Activated T-cell treated with anti-CD3 and anti-CD28 coated beads for 4 hours (primary cell): ENCODE measurements around the gene RASSF1.

Source experiments
- DNase-seq: peaks from one replicate; pipeline ENCODE4 v3.0.0-alpha.2; 2020

RASSF1 gene

GRCh38 chr3:50340448-50341329, at the start of gene RASSF1:
Gene RASSF1, minus strand, starts transcription at chr3:50340836. Its CDS starts 31 bp downstream, at chr3:50340805.
- peak; percentile 46 for DNase-seq

- no peak for DNase-seq
Observed at GRCh38 chr3:50389414-50389767, 48.8 kb upstream of the RASSF1 start.

GRCh38 chr3:50388720-50389413, 48.2 kb upstream of the RASSF1 start:
- no peak for DNase-seq

DNA sequence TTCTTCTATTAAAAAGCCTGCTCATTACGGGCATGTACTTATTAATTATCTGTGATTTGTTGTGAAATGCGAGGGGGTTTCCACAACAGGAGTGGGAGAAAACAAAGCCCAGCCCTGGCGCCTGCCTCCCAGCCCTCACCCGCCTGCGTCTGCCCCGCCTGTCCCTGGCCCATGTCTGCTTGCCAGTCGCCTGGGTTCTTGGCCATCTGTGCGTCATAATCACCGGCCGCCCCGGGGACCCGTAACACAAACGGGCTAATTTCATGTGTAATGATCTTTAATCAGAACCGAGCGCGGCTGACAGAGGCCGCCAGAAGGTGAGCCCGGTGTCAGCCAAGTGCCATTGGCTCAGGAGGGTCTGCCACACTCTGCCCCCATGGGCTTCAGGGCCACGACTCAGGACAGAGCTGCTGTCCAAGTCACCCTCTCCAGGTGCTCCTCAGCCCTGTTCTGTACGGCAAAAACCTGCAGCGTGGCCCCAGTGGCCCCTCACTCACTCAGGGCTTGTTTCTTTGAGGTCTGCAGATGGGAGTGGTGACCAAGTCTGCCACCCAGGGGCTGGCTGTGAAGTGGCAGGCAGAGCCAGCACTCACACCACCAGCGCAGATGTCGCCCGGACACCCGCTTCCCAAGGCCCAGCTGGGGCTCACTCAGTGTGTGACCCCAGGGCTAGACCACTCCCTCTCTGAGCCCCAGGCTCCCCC, 47.5 kb upstream of the RASSF1 start:
- no peak for DNase-seq

- DNase-seq, result no peak
Observed at GRCh38 chr3:50385754-50386153, 45.1 kb upstream of the RASSF1 start.

DNA sequence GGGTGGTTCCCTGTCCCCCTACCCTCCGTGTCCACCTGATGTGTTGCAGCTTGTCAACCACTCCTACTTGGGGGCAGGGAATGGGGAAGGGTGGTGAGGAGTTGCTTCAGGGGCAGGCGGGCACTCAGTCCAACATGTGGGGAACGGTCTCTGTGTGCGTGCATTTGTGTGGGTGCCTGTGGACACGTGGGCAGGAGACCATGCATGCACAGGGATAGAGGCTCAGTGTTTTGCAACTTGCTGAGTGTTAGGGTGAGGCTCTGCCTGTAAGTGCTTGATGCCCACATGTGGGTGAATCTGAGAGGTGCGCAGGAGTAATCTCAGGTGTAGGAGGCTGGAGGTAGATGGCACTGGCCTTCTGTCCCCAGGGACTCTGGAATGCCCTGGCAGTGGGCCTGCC, 43.1 kb upstream of the RASSF1 start:
- no peak for DNase-seq

- no peak for DNase-seq
Observed at GRCh38 chr3:50382722-50383121, 42.1 kb upstream of the RASSF1 start.

DNA sequence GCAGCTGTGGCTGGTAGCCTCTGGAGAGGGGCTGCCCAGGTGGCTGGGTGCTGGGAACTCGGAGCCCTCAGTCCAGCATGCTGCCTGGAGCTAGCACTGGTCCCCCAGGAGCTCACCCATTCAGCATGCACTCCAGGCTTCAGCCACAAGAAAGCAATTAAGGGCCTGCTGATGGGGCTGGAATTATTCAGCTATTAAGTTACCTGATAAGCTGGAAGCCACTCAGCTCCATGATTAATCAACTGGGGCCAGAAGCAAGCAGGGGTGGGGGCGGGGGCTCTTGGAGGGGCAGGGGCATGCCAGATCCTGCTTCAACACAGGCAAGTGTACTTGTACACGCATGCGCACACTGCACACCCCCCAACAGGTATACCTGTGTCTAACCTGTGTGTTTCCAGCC, 40.7 kb upstream of the RASSF1 start:
- DNase-seq, result no peak

DNA sequence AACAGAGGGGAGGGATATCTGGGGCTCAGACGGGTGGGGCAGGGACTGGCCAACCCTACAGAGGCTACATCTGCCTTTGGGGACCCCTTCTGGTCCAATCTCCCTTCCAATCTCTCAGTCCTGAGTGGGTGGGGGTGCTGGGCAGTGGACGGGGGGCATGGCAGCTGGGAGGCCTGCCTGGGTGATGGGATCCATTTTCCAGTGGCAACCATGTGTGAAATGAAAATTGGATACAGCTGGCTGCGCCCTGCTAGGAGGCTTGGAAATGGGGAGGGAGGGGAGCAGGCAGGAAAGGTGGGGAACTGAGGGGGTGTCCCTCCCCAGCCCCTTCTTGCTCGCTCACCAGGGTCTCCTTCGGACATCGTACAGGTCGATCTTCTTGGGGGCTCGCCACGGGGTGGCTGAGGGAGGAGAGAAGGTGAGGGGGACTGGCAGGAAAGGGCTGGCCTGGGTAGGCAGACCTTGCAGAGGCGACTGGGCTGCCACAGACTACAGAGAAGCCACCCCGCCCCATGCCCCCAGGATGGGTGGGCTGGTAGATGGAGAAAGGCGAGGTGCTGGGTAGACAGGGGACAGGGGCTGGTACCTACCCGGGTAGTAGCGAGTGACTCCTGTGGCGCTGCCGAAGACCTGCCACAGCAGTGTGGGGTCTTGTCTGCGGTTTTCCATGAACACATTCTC, 39.9 kb upstream of the RASSF1 start:
- no peak for DNase-seq

DNA sequence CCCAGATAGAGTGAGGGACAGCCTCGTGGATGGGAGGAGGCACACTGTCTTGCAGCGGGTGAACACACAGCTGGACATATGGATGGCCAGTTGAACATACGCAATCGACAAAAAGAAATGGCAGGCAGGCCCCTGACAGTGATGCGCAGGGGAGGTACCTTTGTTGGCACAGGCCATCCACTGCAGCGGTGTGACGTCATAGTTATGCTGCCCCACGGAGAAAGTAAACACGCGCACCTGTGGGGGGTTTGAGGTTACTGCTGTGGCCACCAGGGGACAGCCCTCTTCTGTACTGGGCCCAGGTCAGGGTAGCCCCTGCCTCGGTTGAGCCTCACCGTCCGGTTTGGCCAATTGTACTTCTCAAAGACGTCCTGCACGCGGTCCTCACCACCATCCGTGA, 38.1 kb upstream of the RASSF1 start:
- DNase-seq, result no peak

- no peak for DNase-seq
Observed at GRCh38 chr3:50378024-50378423, 37.4 kb upstream of the RASSF1 start.

DNA sequence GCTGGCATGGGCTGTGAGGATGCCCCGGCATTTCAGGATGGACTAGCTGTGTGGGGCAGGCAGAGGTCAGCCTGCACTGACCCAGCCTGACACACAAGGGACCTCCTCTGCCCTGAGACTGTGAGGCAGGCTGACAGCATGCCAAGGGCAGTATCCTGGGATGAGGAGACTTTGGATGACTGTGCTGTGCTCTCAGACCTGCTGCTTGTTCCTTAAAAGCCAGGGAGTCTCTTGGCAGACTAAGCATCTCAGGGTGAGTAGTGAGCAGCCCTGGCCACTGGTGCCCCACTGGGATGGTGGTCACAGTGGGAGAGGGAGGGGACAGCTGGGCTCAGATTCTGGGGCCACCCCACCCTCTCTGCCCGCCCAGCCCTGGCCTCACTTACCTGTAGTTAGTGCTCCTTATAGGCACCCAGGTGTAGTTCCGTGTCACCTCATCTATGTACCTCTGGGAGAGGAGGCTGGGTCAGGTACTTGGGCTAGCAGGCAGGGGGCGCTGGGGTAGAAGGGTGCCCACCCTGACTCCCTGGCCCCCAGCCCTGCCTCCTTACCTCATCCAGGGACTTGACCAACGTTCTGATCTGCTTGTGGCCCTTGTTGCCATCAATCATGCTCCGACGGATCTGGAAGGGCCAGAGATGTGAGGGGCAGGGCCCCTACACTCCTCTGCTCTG, 34.8 kb upstream of the RASSF1 start:
- no peak for DNase-seq

DNA sequence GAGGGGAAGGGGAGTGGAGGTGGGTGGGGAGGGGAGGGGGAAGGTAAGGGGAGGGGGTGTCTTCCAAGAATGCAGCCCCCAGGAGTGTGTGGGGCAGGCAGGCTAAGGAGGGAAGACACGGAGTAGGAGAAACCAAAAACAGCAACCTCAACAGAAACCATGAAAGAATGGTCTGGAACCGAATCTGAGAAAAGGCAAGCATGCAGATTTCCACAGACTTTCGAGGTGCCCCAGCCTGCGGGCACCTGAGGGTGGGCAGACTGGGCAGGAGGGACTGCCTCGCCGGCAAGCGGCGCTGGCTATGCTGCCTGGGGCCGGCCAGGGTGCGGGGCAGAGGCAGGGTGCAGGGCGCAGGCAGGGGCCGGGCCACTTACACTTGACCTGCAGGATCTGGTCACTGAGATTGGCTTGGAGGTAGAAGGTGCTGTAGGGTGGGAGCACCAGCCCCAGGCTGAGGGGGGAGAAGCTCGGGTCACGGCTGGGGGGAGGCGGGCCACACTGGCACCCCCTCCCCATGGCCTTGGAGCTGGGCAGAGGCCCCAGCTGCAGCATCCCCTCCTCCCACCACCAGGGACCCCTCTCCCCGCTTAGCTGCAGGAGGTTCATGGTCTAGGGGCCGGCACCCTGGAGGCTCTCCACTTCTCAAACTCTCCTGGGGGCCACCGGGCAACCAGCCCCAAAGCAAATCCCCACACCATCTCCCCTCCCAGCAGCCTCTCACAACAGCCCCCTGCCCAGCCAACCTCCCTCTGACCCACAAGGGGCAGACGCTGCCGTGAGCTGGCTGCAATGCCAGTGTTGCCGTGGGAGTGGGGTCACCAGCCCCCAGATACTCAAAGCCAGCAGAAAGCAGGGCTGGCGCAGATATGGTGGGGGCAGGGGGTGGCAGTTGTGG, 34.0 kb upstream of the RASSF1 start:
- DNase-seq, result no peak

- no peak for DNase-seq
Observed at GRCh38 chr3:50373146-50374051, 32.8 kb upstream of the RASSF1 start.

GRCh38 chr3:50372349-50372748, 31.7 kb upstream of the RASSF1 start:
- DNase-seq, result no peak

DNA sequence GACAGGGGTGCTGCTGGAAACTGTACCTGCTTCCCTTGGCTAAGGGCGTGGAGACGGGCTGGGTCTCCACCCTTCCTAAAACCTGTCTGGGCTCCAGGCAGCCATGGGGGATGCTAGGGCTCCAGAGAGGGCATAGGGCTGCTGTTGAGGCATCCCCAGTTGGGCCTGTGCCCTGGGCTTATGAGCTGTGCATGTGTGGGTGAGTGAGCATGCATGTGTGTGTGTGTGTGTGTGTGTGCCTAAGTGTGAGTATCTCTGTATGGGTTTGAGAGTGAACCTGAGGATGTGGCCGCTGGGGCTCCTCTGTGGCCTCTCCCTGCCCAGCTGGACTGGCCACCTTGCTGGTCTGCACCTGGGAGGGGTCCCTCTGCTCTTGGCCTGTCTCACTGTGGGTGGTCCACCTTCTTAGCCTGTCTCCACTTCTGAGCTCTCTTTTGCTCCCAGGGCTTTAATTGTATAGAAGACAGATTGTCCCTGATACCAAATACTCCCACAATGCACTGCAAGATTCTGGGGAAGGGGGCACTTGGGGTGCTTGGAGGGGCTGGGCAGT, 30.6 kb upstream of the RASSF1 start:
- DNase-seq, result no peak

- DNase-seq, result no peak
Observed at GRCh38 chr3:50370594-50370993, 30.0 kb upstream of the RASSF1 start.

DNA sequence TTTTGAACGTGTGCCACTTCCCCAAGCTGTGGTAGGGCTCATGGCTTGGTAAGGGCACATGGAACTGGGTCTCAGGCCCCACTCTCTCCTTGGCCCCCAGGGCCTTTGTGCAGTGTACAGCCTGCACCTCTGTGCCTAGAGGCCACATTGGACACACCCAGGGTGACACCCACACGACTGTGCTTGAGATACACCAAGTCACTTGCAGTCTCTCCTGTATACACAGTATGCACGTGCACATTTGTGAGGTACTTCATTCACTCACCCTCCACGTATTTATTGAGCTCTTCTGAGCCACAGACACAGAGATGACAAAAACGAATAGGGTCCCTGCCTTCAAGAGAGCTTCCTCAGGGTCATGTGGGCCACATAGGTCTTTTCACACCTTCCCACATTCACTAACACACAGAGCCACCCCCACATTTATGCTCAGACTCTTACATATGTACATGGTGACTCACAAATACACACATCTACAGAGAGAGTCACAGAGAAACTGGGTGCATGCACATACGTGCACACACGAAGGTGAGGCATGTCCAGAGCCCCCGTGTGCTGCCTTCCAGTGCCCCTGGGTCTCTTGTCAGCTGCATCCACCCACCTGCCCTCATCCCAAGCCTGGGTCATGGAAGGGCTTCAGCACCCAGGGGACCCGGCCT, 28.5 kb upstream of the RASSF1 start:
- DNase-seq, result no peak

DNA sequence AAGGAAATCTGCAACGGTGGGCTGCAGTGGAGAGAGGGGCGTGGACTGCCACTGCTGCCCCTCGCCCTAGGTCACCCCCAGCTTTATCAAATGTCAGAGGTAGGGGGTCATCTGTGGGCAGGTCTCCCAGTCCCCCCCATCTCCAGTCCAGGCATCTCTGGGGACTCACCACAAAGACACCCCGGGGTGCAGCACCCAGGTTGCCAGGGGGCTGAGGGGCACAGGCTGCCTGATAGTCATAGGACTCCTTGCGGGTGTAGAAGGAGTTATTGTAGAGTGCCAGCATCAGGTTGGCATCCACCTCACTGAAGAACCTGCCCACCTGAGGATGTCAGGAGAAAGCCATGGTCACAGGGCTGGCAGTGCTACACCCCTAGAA, 25.2 kb upstream of the RASSF1 start:
- no peak for DNase-seq
